ENCODE results near the gene PDLIM7. TPM values are rescaled to one million over a fixed set of nuclear protein-coding genes. Genes with fewer than 3 reads are reported as not detected.

PDLIM7 gene
- total and polyA plus RNA-seq, 2 experiments from 2014 or later: 94.7 to 128 TPM

GRCh38 chr5:177519463-177520235 lies 22.2 kb upstream of the PDLIM7 start:
- H3K4me3 ChIP-seq: no peak overlapping the region
- H3K4me3 Mint-ChIP-seq: peak overlapping the region; percentile 32; the same call in 1 of the 3 replicates
- peaks cover 13% of the 10 kb centered on the region for H3F3A ChIP-seq (replicated peaks; ENCODE audit: low read depth)
- H3K4me1 Mint-ChIP-seq: peaks cover 9% of the 10 kb centered on the region
- H3K27ac ChIP-seq (ENCODE audit: low read depth): no peak overlapping the region
- TF ChIP-seq CTCF (conservative IDR thresholded peaks at IDR 0.05; ENCODE audit: low read depth in 2 of 2): no peak
- TF ChIP-seq POLR2AphosphoS5 (IDR thresholded peaks at IDR 0.05; ENCODE audit: low read depth): no peak
- TF ChIP-seq ZNF462 (CRISPR knock-in tag; IDR thresholded peaks at IDR 0.05): no peak
- no peak for TF ChIP-seq JUNB (IDR thresholded peaks at IDR 0.05; ENCODE audit: unreplicated experiment)
- TF ChIP-seq REST (IDR thresholded peaks at IDR 0.05; ENCODE audit: unreplicated experiment): no peak
- no peak for TF ChIP-seq ZNF114 (CRISPR knock-in tag; IDR thresholded peaks at IDR 0.05)
- TF ChIP-seq ETS1 (IDR thresholded peaks at IDR 0.05): no peak
- TF ChIP-seq NANOG (IDR thresholded peaks at IDR 0.05; ENCODE audit: borderline replicate concordance): no peak
- no peak for TF ChIP-seq EZH2phosphoT487 (IDR thresholded peaks at IDR 0.05; ENCODE audit: unreplicated experiment)
- TF ChIP-seq ZNF331 (CRISPR knock-in tag; IDR thresholded peaks at IDR 0.05; ENCODE audit: low read depth): no peak
- TF ChIP-seq CREB1 (CRISPR knock-in tag; IDR thresholded peaks at IDR 0.05; ENCODE audit: low read depth): no peak
- TF ChIP-seq STAT1 (IDR thresholded peaks at IDR 0.05; ENCODE audit: unreplicated experiment): no peak
- no peak for TF ChIP-seq EZH2 (IDR thresholded peaks at IDR 0.05; ENCODE audit: low read depth, unreplicated experiment)
- DNase-seq (ENCODE audit: low spot score): no peak
- peaks cover 8% of the 10 kb centered on the region; the same call in 1 of the 2 replicates for H4K20me1 ChIP-seq (replicated peaks; ENCODE audit: insufficient read depth)
- peaks cover 21% of the 10 kb centered on the region for H3K36me3 ChIP-seq (ENCODE audit: insufficient read depth)
- peaks cover 60% of the 10 kb centered on the region for H3K36me3 Mint-ChIP-seq (ENCODE audit: low read depth)
- no peak for ATAC-seq
- no peaks in the 10 kb centered on the region; the same call in 1 of the 2 replicates for H3K4me1 ChIP-seq (ENCODE audit: insufficient read depth)
- H3K27ac Mint-ChIP-seq: no peak overlapping the region
- H3K27me3 ChIP-seq (ENCODE audit: insufficient read depth): no peaks in the 10 kb centered on the region
- peaks cover 18% of the 10 kb centered on the region for H3K27me3 Mint-ChIP-seq (ENCODE audit: insufficient read depth, low read depth, poor library complexity)
- H3K9me3 Mint-ChIP-seq: no peaks in the 10 kb centered on the region; the same call in 2 of the 3 replicates
- no peak overlapping the region for H3K4me2 ChIP-seq
- H2AFZ ChIP-seq: no peak overlapping the region
- no peaks in the 10 kb centered on the region for H3K9me2 ChIP-seq (ENCODE audit: insufficient read depth)
- H3K79me2 ChIP-seq (replicated peaks; ENCODE audit: insufficient read depth): peaks cover 16% of the 10 kb centered on the region
